ENCODE measurements around the gene SLC16A12.
"Not testable (repeated sequence)": the region's sequence is repeated elsewhere in the genome, so short reads cannot be mapped to it uniquely, and the experiment has no call there.

Gene SLC16A12

GRCh38 chr10:89411135-89411534 lies 124.3 kb downstream of the SLC16A12 start:
- not testable (repeated sequence) for H3K4me3 Mint-ChIP-seq, DNase-seq, H3K27ac Mint-ChIP-seq

GRCh38 chr10:89410551-89410950 lies 124.8 kb downstream of the SLC16A12 start:
- not testable (repeated sequence) for H3K27me3 Mint-ChIP-seq, H3K9me3 Mint-ChIP-seq, DNase-seq

More at GRCh38 chr10:89411135-89411534, 124.3 kb downstream of the SLC16A12 start:
- not testable (repeated sequence) for H3K27me3 Mint-ChIP-seq, H3K9me3 Mint-ChIP-seq, ATAC-seq
- peaks cover 31% of the 10 kb centered on the region for H3K4me1 Mint-ChIP-seq

GRCh38 chr10:89409282-89409681 lies 126.1 kb downstream of the SLC16A12 start:
- H3K9me3 Mint-ChIP-seq, DNase-seq, ATAC-seq, H3K27me3 Mint-ChIP-seq, H3K4me3 Mint-ChIP-seq, H3K27ac Mint-ChIP-seq: not testable (repeated sequence)
- peaks cover 20% of the 10 kb centered on the region for H3K4me1 Mint-ChIP-seq

More at GRCh38 chr10:89410551-89410950, 124.8 kb downstream of the SLC16A12 start:
- not testable (repeated sequence) for H3K4me3 Mint-ChIP-seq, ATAC-seq, H3K27ac Mint-ChIP-seq
- H3K4me1 Mint-ChIP-seq, result peaks cover 25% of the 10 kb centered on the region

GRCh38 chr10:89407792-89408191 lies 127.6 kb downstream of the SLC16A12 start:
- not testable (repeated sequence) for H3K4me3 Mint-ChIP-seq, H3K27me3 Mint-ChIP-seq, ATAC-seq, H3K9me3 Mint-ChIP-seq, DNase-seq, H3K27ac Mint-ChIP-seq
- peaks cover 12% of the 10 kb centered on the region for H3K4me1 Mint-ChIP-seq

- not testable (repeated sequence) for H3K9me3 Mint-ChIP-seq, H3K27ac Mint-ChIP-seq, H3K4me3 Mint-ChIP-seq, DNase-seq, H3K4me1 Mint-ChIP-seq, ATAC-seq, H3K27me3 Mint-ChIP-seq
Observed at GRCh38 chr10:89406178-89406577, 129.2 kb downstream of the SLC16A12 start.

- Mint-ChIP-seq H3K27ac (peak overlapping the region in 1 of 2 donors; percentile 3), H3K9me3 (no peaks in the 10 kb centered on the region), H3K27me3 (no peaks in the 10 kb centered on the region), H3K4me3 (no peak overlapping the region), H3K4me1 (no peaks in the 10 kb centered on the region)
- ATAC-seq (no peak), DNase-seq (no peak)
Observed at GRCh38 chr10:89404104-89405047, 131.0 kb downstream of the SLC16A12 start.

- Mint-ChIP-seq H3K9me3 (no peaks in the 10 kb centered on the region), H3K4me1 (peaks cover 3% of the 10 kb centered on the region), H3K27me3 (no peaks in the 10 kb centered on the region), H3K4me3 (no peak overlapping the region), H3K27ac (no peak overlapping the region)
- ATAC-seq (no peak), DNase-seq (no peak)
Observed at GRCh38 chr10:89403043-89403442, 132.4 kb downstream of the SLC16A12 start.

GRCh38 chr10:89399956-89400355 lies 135.4 kb downstream of the SLC16A12 start:
- DNase-seq (no peak), ATAC-seq (no peak)
- no peaks in the 10 kb centered on the region for H3K27me3 Mint-ChIP-seq
- H3K4me3 Mint-ChIP-seq, result no peak overlapping the region
- no peak overlapping the region for H3K27ac Mint-ChIP-seq
- no peaks in the 10 kb centered on the region for H3K9me3 Mint-ChIP-seq
- peaks cover 12% of the 10 kb centered on the region for H3K4me1 Mint-ChIP-seq

- Mint-ChIP-seq H3K27me3 (no peaks in the 10 kb centered on the region), H3K4me1 (peaks cover 14% of the 10 kb centered on the region), H3K4me3 (no peak overlapping the region), H3K9me3 (no peaks in the 10 kb centered on the region), H3K27ac (no peak overlapping the region)
- DNase-seq (no peak), ATAC-seq (no peak)
Observed at GRCh38 chr10:89398003-89398749, 137.2 kb downstream of the SLC16A12 start.

- H3K9me3 Mint-ChIP-seq, result no peaks in the 10 kb centered on the region
- peaks cover 30% of the 10 kb centered on the region for H3K4me1 Mint-ChIP-seq
- DNase-seq (no peak), ATAC-seq (no peak)
- no peak overlapping the region for H3K4me3 Mint-ChIP-seq
- H3K27me3 Mint-ChIP-seq, result no peaks in the 10 kb centered on the region
- peak overlapping the region in 1 of 2 donors; percentile 85 for H3K27ac Mint-ChIP-seq
Observed at GRCh38 chr10:89395141-89395540, 140.3 kb downstream of the SLC16A12 start.

GRCh38 chr10:89393898-89394297 lies 141.5 kb downstream of the SLC16A12 start:
- ATAC-seq, result no peak
- Mint-ChIP-seq H3K9me3 (no peaks in the 10 kb centered on the region), H3K27ac (no peak overlapping the region), H3K27me3 (no peaks in the 10 kb centered on the region), H3K4me3 (no peak overlapping the region), H3K4me1 (peaks cover 30% of the 10 kb centered on the region)
- no peak for DNase-seq

GRCh38 chr10:89392974-89393373 lies 142.4 kb downstream of the SLC16A12 start:
- Mint-ChIP-seq H3K27me3 (no peaks in the 10 kb centered on the region), H3K4me1 (peaks cover 27% of the 10 kb centered on the region), H3K4me3 (peak overlapping the region; percentile 78 to 81), H3K9me3 (no peaks in the 10 kb centered on the region), H3K27ac (no peak overlapping the region)
- ATAC-seq, result peak; percentile 83
- DNase-seq, result peak in 1 of 2 donors; percentile 20

- H3K4me3 Mint-ChIP-seq, result peak within 1 kb of the TSS; percentile 78 to 81
- DNase-seq, result no peak
- ATAC-seq, result peak; percentile 80
- no peaks in the 10 kb centered on the region for H3K27me3 Mint-ChIP-seq
- H3K9me3 Mint-ChIP-seq, result no peaks in the 10 kb centered on the region
- H3K4me1 Mint-ChIP-seq, result peaks cover 25% of the 10 kb centered on the region
- peak within 1 kb of the TSS in 1 of 2 donors; percentile 66 for H3K27ac Mint-ChIP-seq
Observed at GRCh38 chr10:89391907-89392756, 143.3 kb downstream of the SLC16A12 start, which contains the start of gene IFIT1. Gene IFIT1 (plus strand): TSS chr10:89392623. CDS start chr10:89392713, 90 bp downstream.

- not testable (repeated sequence) for H3K27ac Mint-ChIP-seq, H3K9me3 Mint-ChIP-seq, H3K27me3 Mint-ChIP-seq, DNase-seq, ATAC-seq, H3K4me3 Mint-ChIP-seq
- H3K4me1 Mint-ChIP-seq, result peaks cover 25% of the 10 kb centered on the region
Observed at GRCh38 chr10:89391226-89391576, 144.2 kb downstream of the SLC16A12 start.
